Liver (tissue), 9 donors: Measurements from ENCODE around the gene DIP2C. TPM values are rescaled to one million over a fixed set of nuclear protein-coding genes. Genes with fewer than 3 reads are reported as not detected.

Source experiments
- DNase-seq: peaks from one replicate; pipeline ENCODE4 v3.0.0-alpha.2; 2017; ENCODE audit warnings: low spot score
- H3K27ac ChIP-seq, 2 donors: one replicate each; pipeline ENCODE4 v1.7.0; 2013; ENCODE audit warnings: inconsistent platforms in 2 of 2, low read length in 2 of 2, control low read depth in 1 of 2, low read depth in 1 of 2, mild to moderate bottlenecking in 1 of 2
- H3K27me3 ChIP-seq, 4 donors: one replicate each; pipeline versions ENCODE4 v1.6.1 to v1.7.0; 2013; ENCODE audit warnings: low read length in 3 of 4, inconsistent platforms in 1 of 4, mild to moderate bottlenecking in 1 of 4, moderate library complexity in 1 of 4; ENCODE audit not compliant: control insufficient read depth in 4 of 4, insufficient read depth in 4 of 4
- H3K36me3 ChIP-seq, 4 donors: one replicate each; pipeline versions ENCODE4 v1.6.1 to v1.7.0; 2013; ENCODE audit warnings: low read length in 3 of 4, mild to moderate bottlenecking in 3 of 4, low read depth in 1 of 4, moderate library complexity in 1 of 4; ENCODE audit not compliant: control insufficient read depth in 4 of 4, insufficient read depth in 3 of 4
- H3K4me1 ChIP-seq, 4 donors: one replicate each; pipeline versions ENCODE4 v1.6.1 to v1.7.0; 2013; ENCODE audit warnings: low read length in 3 of 4, mild to moderate bottlenecking in 3 of 4, moderate library complexity in 1 of 4; ENCODE audit not compliant: control insufficient read depth in 4 of 4, insufficient read depth in 4 of 4
- H3K4me3 ChIP-seq, 3 donors: one replicate each; pipeline versions ENCODE4 v1.6.1 to v1.7.0; 2013; ENCODE audit warnings: low read length in 3 of 3, control low read depth in 1 of 3, low read depth in 1 of 3, mild to moderate bottlenecking in 1 of 3
- H3K9ac ChIP-seq, 2 donors: one replicate each; pipeline ENCODE4 v1.7.0; 2013; ENCODE audit warnings: low read length in 2 of 2, mild to moderate bottlenecking in 2 of 2, moderate library complexity in 2 of 2, control low read depth in 1 of 2, low read depth in 1 of 2
- H3K9me3 ChIP-seq, 4 donors: one replicate each; pipeline versions ENCODE4 v1.6.1 to v1.7.0; 2013; ENCODE audit warnings: low read length in 3 of 4; ENCODE audit not compliant: control insufficient read depth in 4 of 4
- ATF3 ChIP-seq: IDR thresholded peaks from 2 replicates; pipeline ENCODE4 v1.6.1; 2016; ENCODE audit warnings: antibody characterized with exemption
- CTCF ChIP-seq: fragments of 150-350 bp; IDR thresholded peaks from 2 replicates; pipeline ENCODE4 v1.5.1; 2017; ENCODE audit warnings: improper control_type of control experiment, low read depth, low read length; ENCODE audit not compliant: missing input control
- EGR1 ChIP-seq, 2 donors: IDR thresholded peaks; 2 replicates each; pipeline ENCODE4 v1.6.1; 2016 to 2018; ENCODE audit warnings: antibody characterized with exemption in 2 of 2, low read depth in 2 of 2
- FOXA1 ChIP-seq: IDR thresholded peaks from 2 replicates; pipeline ENCODE4 v1.6.1; 2016; ENCODE audit warnings: antibody characterized with exemption
- FOXA2 ChIP-seq: IDR thresholded peaks from 2 replicates; pipeline ENCODE4 v1.6.1; 2016; ENCODE audit warnings: antibody characterized with exemption
- GABPA ChIP-seq, 2 donors: IDR thresholded peaks in 1 of 2; conservative IDR thresholded peaks in 1 of 2; 2 replicates each; pipeline ENCODE4 v1.6.1; 2016; ENCODE audit warnings: antibody characterized with exemption in 2 of 2, mild to moderate bottlenecking in 1 of 2, moderate library complexity in 1 of 2
- HNF4A ChIP-seq, 2 donors: conservative IDR thresholded peaks; 2 replicates each; pipeline ENCODE4 v1.6.1; 2016; ENCODE audit warnings: antibody characterized with exemption in 2 of 2, mild to moderate bottlenecking in 2 of 2
- HNF4G ChIP-seq: IDR thresholded peaks from 2 replicates; pipeline ENCODE4 v1.6.1; 2016; ENCODE audit warnings: antibody characterized with exemption
- JUND ChIP-seq, 2 donors: IDR thresholded peaks; 2 replicates each; pipeline ENCODE4 v1.6.1; 2016; ENCODE audit warnings: antibody characterized with exemption in 2 of 2
- MAX ChIP-seq: IDR thresholded peaks from 2 replicates; pipeline ENCODE4 v1.6.1; 2016; ENCODE audit warnings: antibody characterized with exemption
- NR2F2 ChIP-seq: IDR thresholded peaks from 2 replicates; pipeline ENCODE4 v1.6.1; 2016; ENCODE audit warnings: antibody characterized with exemption
- RAD21 ChIP-seq, 2 donors: IDR thresholded peaks; 2 replicates each; pipeline ENCODE4 v1.6.1; 2016; ENCODE audit warnings: antibody characterized with exemption in 2 of 2, mild to moderate bottlenecking in 2 of 2
- RXRA ChIP-seq, 2 donors: IDR thresholded peaks; 2 replicates each; pipeline ENCODE4 v1.6.1; 2017 to 2018; ENCODE audit warnings: antibody characterized with exemption in 2 of 2, mild to moderate bottlenecking in 1 of 2
- SP1 ChIP-seq: IDR thresholded peaks from 2 replicates; pipeline ENCODE4 v1.6.1; 2018; ENCODE audit warnings: antibody characterized with exemption, mild to moderate bottlenecking
- TAF1 ChIP-seq: conservative IDR thresholded peaks from 2 replicates; pipeline ENCODE4 v1.6.1; 2016; ENCODE audit warnings: antibody characterized with exemption, mild to moderate bottlenecking
- YY1 ChIP-seq: IDR thresholded peaks from 2 replicates; pipeline ENCODE4 v1.6.1; 2016; ENCODE audit warnings: antibody characterized with exemption, mild to moderate bottlenecking
- ZBTB33 ChIP-seq: IDR thresholded peaks from 2 replicates; pipeline ENCODE4 v1.6.1; 2016; ENCODE audit warnings: antibody characterized with exemption
- WGBS: extraction: QIAGEN DNeasy Blood & Tissue Kit; methylation state at CpG from one replicate; pipeline ENCODE4 v1.1.7; 2013; 5-methylcytosine and 5-hydroxymethylcytosine counted together
- polyA plus RNA-seq, 2 donors: library from polyadenylated mRNA; stranded (reverse) in 1 of 2; unstranded in 1 of 2; fragments of 200-250 nt in 1 of 2; fragments of >200 nt in 1 of 2; fragmentation: Nextera tagmentation in 1 of 2; extraction: Ambion mirVana in 1 of 2; gene quantifications; one replicate each; pipeline versions ENCODE4 v1.2.1 to v1.2.3, GENCODE V29; 2013 to 2015
- total RNA-seq, 2 donors: library from RNA; depleted of rRNA; stranded (reverse); fragments of >200 nt; gene quantifications; one replicate each; pipeline ENCODE4 v1.2.3, GENCODE V29; 2014
- TF ChIP-seq, protein P1 (sequence below): IDR thresholded peaks from 2 replicates; pipeline ENCODE4 v1.6.1; 2016; ENCODE audit warnings: antibody characterized with exemption, mild to moderate bottlenecking
- donor health status: healthy.
- donor health status: healthy.
- donor health status: healthy.
- donor health status: healthy.
- donor health status: healthy.

Gene DIP2C
- total and polyA plus RNA-seq, 4 donors, result 4.2 to 12.2 (median 5.7) TPM

DNA sequence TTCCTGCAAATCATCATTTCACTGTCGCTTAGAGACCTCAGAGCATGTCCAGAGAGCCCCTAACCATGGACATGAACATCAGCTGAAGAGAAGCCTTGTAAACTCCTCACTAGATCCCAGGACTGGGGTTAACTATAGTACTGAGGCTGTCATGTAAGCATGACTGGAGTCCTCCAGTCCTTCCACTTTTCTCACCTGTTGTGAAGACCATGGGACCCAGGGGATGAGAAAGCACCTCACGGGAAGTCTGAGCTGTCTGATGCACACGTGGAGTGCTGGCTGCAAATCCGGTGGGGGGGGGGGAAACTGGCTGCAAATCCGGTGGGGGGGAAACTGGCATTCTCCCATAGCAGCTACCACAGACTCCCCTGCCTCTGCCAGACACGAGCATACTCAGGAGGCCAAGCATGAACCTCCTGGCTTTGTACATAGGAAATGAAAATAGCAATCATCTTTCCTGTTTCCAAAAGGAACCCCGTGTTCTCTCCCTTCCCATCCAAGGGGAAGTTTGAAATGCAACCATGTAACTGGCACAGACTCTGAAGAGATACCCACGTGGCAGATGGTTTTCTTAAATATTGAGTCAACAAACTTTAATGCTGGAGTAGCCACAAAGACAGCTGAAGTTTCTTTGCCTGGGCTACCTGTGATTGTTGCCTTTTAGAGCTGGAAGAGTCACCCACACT, 292.8 kb downstream of the DIP2C start:
- H3K36me3 ChIP-seq, result no peaks in the 10 kb centered on the region
- H3K27me3 ChIP-seq, result no peaks in the 10 kb centered on the region
- TF ChIP-seq CTCF (no peak), SP1 (no peak), GABPA (IDR thresholded peaks at IDR 0.05 in 1 of 2, conservative IDR thresholded peaks at IDR 0.05 in 1 of 2) (no peak)
- DNase-seq, result no peak
- no peaks in the 10 kb centered on the region for H3K9me3 ChIP-seq
- H3K4me3 ChIP-seq, result no peak overlapping the region
- H3K27ac ChIP-seq, result no peak overlapping the region
- 75% methylated on average over 8 of the region's 8 CpGs for WGBS
- no peak overlapping the region for H3K9ac ChIP-seq
- H3K4me1 ChIP-seq, result no peaks in the 10 kb centered on the region

- TF ChIP-seq ATF3, result no peak
- TF ChIP-seq CTCF, result no peak
- TF ChIP-seq TAF1, result no peak
- no peak for TF ChIP-seq FOXA2
- TF ChIP-seq ZBTB33, result no peak
- no peak for TF ChIP-seq SP1
- TF ChIP-seq FOXA1, result no peak
- TF ChIP-seq, protein P1, sequence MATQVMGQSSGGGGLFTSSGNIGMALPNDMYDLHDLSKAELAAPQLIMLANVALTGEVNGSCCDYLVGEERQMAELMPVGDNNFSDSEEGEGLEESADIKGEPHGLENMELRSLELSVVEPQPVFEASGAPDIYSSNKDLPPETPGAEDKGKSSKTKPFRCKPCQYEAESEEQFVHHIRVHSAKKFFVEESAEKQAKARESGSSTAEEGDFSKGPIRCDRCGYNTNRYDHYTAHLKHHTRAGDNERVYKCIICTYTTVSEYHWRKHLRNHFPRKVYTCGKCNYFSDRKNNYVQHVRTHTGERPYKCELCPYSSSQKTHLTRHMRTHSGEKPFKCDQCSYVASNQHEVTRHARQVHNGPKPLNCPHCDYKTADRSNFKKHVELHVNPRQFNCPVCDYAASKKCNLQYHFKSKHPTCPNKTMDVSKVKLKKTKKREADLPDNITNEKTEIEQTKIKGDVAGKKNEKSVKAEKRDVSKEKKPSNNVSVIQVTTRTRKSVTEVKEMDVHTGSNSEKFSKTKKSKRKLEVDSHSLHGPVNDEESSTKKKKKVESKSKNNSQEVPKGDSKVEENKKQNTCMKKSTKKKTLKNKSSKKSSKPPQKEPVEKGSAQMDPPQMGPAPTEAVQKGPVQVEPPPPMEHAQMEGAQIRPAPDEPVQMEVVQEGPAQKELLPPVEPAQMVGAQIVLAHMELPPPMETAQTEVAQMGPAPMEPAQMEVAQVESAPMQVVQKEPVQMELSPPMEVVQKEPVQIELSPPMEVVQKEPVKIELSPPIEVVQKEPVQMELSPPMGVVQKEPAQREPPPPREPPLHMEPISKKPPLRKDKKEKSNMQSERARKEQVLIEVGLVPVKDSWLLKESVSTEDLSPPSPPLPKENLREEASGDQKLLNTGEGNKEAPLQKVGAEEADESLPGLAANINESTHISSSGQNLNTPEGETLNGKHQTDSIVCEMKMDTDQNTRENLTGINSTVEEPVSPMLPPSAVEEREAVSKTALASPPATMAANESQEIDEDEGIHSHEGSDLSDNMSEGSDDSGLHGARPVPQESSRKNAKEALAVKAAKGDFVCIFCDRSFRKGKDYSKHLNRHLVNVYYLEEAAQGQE, result no peak
- no peak for TF ChIP-seq JUND (IDR thresholded peaks at IDR 0.05)
- TF ChIP-seq YY1, result no peak
- no peak for TF ChIP-seq GABPA (IDR thresholded peaks at IDR 0.05 in 1 of 2, conservative IDR thresholded peaks at IDR 0.05 in 1 of 2)
- no peak for TF ChIP-seq RAD21 (IDR thresholded peaks at IDR 0.05)
- TF ChIP-seq EGR1 (IDR thresholded peaks at IDR 0.05; ENCODE audit: low read depth in 2 of 2), result no peak
- TF ChIP-seq HNF4G, result no peak
- no peak for TF ChIP-seq MAX
- TF ChIP-seq HNF4A (conservative IDR thresholded peaks at IDR 0.05), result no peak
- no peak for TF ChIP-seq NR2F2
- TF ChIP-seq RXRA (IDR thresholded peaks at IDR 0.05), result no peak
- no peaks in the 10 kb centered on the region for H3K4me1 ChIP-seq
- H3K27me3 ChIP-seq, result no peaks in the 10 kb centered on the region
- no peaks in the 10 kb centered on the region for H3K36me3 ChIP-seq
- no peaks in the 10 kb centered on the region for H3K9me3 ChIP-seq
- no peak for DNase-seq
- H3K27ac ChIP-seq, result no peak overlapping the region
- H3K4me3 ChIP-seq, result no peak overlapping the region
- no peak overlapping the region for H3K9ac ChIP-seq
- WGBS, result 82% methylated on average over 5 of the region's 5 CpGs
Observed at GRCh38 chr10:396107-396506, 293.4 kb downstream of the DIP2C start.
